GM19468 (cell line): ENCODE results near the gene JARID2.

Experiments used
- ATAC-seq: cut with Tn5 transposase; IDR thresholded peaks from one replicate; pipeline ENCODE4 v1.9.1; 2021; ENCODE audit warnings: mild to moderate bottlenecking, moderate library complexity, moderate number of reproducible peaks; ENCODE audit not compliant: unreplicated experiment; ENCODE audit errors: extremely low read depth

Gene JARID2

GRCh38 chr6:15327271-15327670, 81.4 kb downstream of the JARID2 start:
- no peak for ATAC-seq

- ATAC-seq, result no peak
These were observed 83.4 kb downstream of the JARID2 start for GRCh38 chr6:15329197-15329671.

- no peak for ATAC-seq
These were observed 84.5 kb downstream of the JARID2 start for GRCh38 chr6:15330174-15330944.

- ATAC-seq, result no peak
These were observed 85.3 kb downstream of the JARID2 start for GRCh38 chr6:15331143-15331542.

- ATAC-seq, result no peak
These were observed 85.9 kb downstream of the JARID2 start for GRCh38 chr6:15331629-15332251.

- no peak for ATAC-seq
These were observed 86.6 kb downstream of the JARID2 start for GRCh38 chr6:15332446-15332845.

- ATAC-seq, result no peak
These were observed 89.5 kb downstream of the JARID2 start for GRCh38 chr6:15335385-15335784.

- no peak for ATAC-seq
These were observed 90.0 kb downstream of the JARID2 start for GRCh38 chr6:15335916-15336315.

- ATAC-seq, result no peak
These were observed 91.2 kb downstream of the JARID2 start for GRCh38 chr6:15336900-15337560.

- no peak for ATAC-seq
These were observed 91.7 kb downstream of the JARID2 start for GRCh38 chr6:15337582-15337981.

GRCh38 chr6:15338476-15338875, 92.6 kb downstream of the JARID2 start:
- ATAC-seq, result no peak

GRCh38 chr6:15339081-15339480, 93.2 kb downstream of the JARID2 start:
- no peak for ATAC-seq

GRCh38 chr6:15340105-15340601, 94.3 kb downstream of the JARID2 start:
- no peak for ATAC-seq

GRCh38 chr6:15340775-15341174, 94.9 kb downstream of the JARID2 start:
- ATAC-seq, result no peak

- no peak for ATAC-seq
These were observed 95.6 kb downstream of the JARID2 start for GRCh38 chr6:15341311-15342001.

- ATAC-seq, result no peak
These were observed 96.2 kb downstream of the JARID2 start for GRCh38 chr6:15342114-15342513.

- no peak for ATAC-seq
These were observed 97.8 kb downstream of the JARID2 start for GRCh38 chr6:15343490-15344191.

GRCh38 chr6:15344192-15344519, 98.3 kb downstream of the JARID2 start:
- no peak for ATAC-seq

GRCh38 chr6:15344831-15345230, 99.0 kb downstream of the JARID2 start:
- no peak for ATAC-seq

GRCh38 chr6:15346315-15346714, 100.4 kb downstream of the JARID2 start:
- no peak for ATAC-seq
